D341Med (cell line): Measurements from ENCODE around the gene C1QTNF12.

ENCODE experiments used
- DNase-seq: peaks from one replicate; pipeline ENCODE4 v3.0.0; 2012; ENCODE audit warnings: low spot score

C1QTNF12 gene

GRCh38 chr1:1240822-1241587 lies 5.5 kb downstream of the C1QTNF12 start:
- DNase-seq, result no peak

- no peak for DNase-seq
These were observed 6.2 kb downstream of the C1QTNF12 start for GRCh38 chr1:1240348-1240732.

GRCh38 chr1:1239614-1240347 lies 6.7 kb downstream of the C1QTNF12 start:
- no peak for DNase-seq

GRCh38 chr1:1239227-1239613 lies 7.3 kb downstream of the C1QTNF12 start:
- no peak for DNase-seq

- no peak for DNase-seq
These were observed 7.8 kb downstream of the C1QTNF12 start for GRCh38 chr1:1238702-1239178.

GRCh38 chr1:1237874-1238701 lies 8.4 kb downstream of the C1QTNF12 start:
- DNase-seq, result no peak

GRCh38 chr1:1236945-1237873 lies 9.3 kb downstream of the C1QTNF12 start:
- DNase-seq, result no peak

- no peak for DNase-seq
These were observed 10.3 kb downstream of the C1QTNF12 start for GRCh38 chr1:1236176-1236763.

GRCh38 chr1:1235016-1235744 lies 11.3 kb downstream of the C1QTNF12 start:
- DNase-seq, result no peak

GRCh38 chr1:1234180-1234808 lies 12.2 kb downstream of the C1QTNF12 start:
- DNase-seq, result no peak

- no peak for DNase-seq
These were observed 13.0 kb downstream of the C1QTNF12 start for GRCh38 chr1:1233567-1233892.

- no peak for DNase-seq
These were observed 13.5 kb downstream of the C1QTNF12 start for GRCh38 chr1:1232796-1233566.

- DNase-seq, result no peak
These were observed 14.2 kb downstream of the C1QTNF12 start, which contains the start of gene B3GALT6 for GRCh38 chr1:1232208-1232795. B3GALT6 (plus strand) TSS chr1:1232237; CDS start chr1:1232279, 42 bp downstream.

GRCh38 chr1:1231400-1232207 lies 14.9 kb downstream of the C1QTNF12 start, which contains the start of gene SDF4:
SDF4 (minus strand) TSS chr1:1232001; CDS start chr1:1228772, 3,229 bp downstream.
- DNase-seq, result peak; percentile 100

GRCh38 chr1:1230656-1231399 lies 15.7 kb downstream of the C1QTNF12 start:
- DNase-seq, result no peak

- DNase-seq, result no peak
These were observed 16.8 kb downstream of the C1QTNF12 start for GRCh38 chr1:1229770-1230169.
